HUES64 (cell line): ENCODE measurements around the gene INO80E.

Source experiments
- H3K27ac ChIP-seq: 2 replicates; pipeline ENCODE4 v1.7.0; 2013; ENCODE audit warnings: low read depth, low read length, inconsistent platforms
- H3K27me3 ChIP-seq: 2 replicates; pipeline ENCODE4 v1.6.1; 2013; ENCODE audit warnings: mild to moderate bottlenecking, low read length; ENCODE audit not compliant: insufficient read depth
- H3K36me3 ChIP-seq: 2 replicates; pipeline ENCODE4 v1.6.1; 2013; ENCODE audit warnings: mild to moderate bottlenecking, low read length; ENCODE audit not compliant: insufficient read depth
- H3K4me1 ChIP-seq: 2 replicates; pipeline ENCODE4 v1.6.1; 2013; ENCODE audit warnings: mild to moderate bottlenecking, low read length, moderate library complexity; ENCODE audit not compliant: insufficient read depth
- H3K4me3 ChIP-seq: 2 replicates; pipeline ENCODE4 v1.5.1; 2013; ENCODE audit warnings: mild to moderate bottlenecking, low read length, moderate library complexity
- H3K9ac ChIP-seq: 2 replicates; pipeline ENCODE4 v1.6.1; 2013; ENCODE audit warnings: mild to moderate bottlenecking, low read depth, low read length
- H3K9me3 ChIP-seq: 2 replicates; pipeline ENCODE4 v1.6.1; 2013; ENCODE audit warnings: low read depth, low read length; ENCODE audit not compliant: insufficient read depth
- WGBS: fragments of 150-250, 120-280 bp; methylation state at CpG from one replicate; pipeline ENCODE4 v1.1.7; 2013; ENCODE audit warnings: missing lambda C conversion rate; 5-methylcytosine and 5-hydroxymethylcytosine counted together

INO80E gene

DNA sequence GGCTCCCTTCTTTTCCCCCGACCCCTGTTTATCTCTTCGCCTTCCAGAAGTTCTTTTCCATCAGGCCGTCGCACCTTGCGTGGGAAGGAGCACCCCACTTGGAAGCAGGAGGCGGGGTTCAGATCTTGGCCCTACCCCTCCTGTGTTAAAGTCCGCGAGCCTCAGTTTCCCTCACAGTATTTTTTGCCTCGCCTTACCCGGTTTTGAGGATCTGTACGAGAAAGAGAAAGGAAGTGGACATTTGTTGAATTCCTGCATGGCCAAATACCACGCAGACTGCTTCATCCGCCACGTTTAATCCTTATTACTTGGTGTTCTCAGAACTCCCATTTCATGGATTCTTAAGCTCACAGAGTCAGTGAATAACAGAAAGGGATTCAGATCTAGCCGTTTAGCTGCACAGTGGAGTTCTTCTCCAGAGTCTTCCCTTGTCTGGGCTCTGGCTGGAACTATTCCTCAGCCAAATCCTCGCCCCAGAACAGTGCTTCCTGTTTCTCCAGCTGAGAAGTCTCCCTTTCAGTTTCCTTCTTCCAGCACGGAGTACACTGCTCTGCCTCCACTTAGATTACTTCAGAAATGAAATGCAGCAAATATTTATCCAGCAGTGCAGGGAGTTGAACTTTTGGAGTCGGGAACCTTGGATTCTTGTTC is 33.6 kb upstream of the INO80E start:
- no peak overlapping the region for H3K27ac ChIP-seq
- no peaks in the 10 kb centered on the region for H3K9me3 ChIP-seq
- H3K9ac ChIP-seq = peak overlapping the region; percentile 48
- H3K4me1 ChIP-seq = peaks cover 10% of the 10 kb centered on the region; the same call in 1 of the 2 replicates
- no peaks in the 10 kb centered on the region; the same call in 1 of the 2 replicates for H3K27me3 ChIP-seq
- peaks cover 15% of the 10 kb centered on the region for H3K36me3 ChIP-seq
- 24% methylated on average over 18 of the region's 18 CpGs for WGBS
- peak overlapping the region; percentile 74 for H3K4me3 ChIP-seq

DNA sequence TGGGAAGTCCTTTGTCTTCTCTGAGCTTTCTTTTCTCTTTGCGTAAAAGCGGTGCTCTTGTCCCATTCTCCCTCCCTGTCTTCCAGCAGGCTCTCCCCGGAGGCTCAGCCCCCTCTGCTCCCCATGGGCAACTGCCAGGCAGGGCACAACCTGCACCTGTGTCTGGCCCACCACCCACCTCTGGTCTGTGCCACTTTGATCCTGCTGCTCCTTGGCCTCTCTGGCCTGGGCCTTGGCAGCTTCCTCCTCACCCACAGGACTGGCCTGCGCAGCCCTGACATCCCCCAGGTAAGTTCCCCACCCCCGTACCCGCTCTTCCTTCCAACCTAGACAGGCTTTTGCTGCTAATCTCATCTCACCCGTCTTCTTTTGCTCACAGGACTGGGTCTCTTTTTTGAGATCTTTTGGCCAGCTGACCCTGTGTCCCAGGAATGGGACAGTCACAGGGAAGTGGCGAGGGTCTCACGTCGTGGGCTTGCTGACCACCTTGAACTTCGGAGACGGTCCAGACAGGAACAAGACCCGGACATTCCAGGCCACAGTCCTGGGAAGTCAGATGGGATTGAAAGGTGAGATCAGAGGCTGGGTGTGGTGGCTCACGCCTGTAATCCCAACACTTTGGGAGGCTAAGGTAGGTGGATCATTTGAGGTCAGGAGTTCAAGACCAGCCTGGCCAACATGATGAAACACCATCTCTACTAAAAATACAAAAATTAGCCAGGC is 32.9 kb upstream of the INO80E start:
- Histone ChIP-seq H3K36me3 (peaks cover 19% of the 10 kb centered on the region), H3K27ac (no peak overlapping the region), H3K4me3 (peak overlapping the region; percentile 74; the same call in 1 of the 2 replicates), H3K27me3 (no peaks in the 10 kb centered on the region; the same call in 1 of the 2 replicates), H3K9me3 (no peaks in the 10 kb centered on the region), H3K9ac (0 out of 2 replicates have a peak overlapping the region, but pooled peaks have one; percentile 48), H3K4me1 (peaks cover 10% of the 10 kb centered on the region; the same call in 1 of the 2 replicates)
- 90% methylated on average over 14 of the region's 14 CpGs for whole genome bisulfite sequencing

DNA sequence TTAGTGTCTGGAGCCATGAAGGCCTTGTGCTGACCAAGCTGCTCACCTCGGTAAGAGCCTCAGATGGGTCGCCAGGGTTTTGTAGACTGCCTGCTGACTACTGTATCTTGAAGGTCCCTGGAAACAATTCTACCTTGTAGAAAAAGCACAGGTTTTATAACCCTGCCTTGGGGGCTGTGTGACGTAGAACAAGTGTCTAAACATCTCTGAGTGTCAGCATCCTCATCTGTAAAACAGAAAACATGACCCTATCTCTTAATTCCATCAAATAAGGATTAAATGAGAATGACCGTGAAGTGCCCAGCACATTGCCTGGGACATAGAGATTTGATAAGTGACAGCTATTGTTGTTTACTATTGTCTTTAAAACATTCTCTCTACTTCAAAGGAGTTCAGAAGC is 27.8 kb upstream of the INO80E start:
- WGBS = 97% methylated on average over 3 of the region's 4 CpGs
- no peak overlapping the region for H3K4me3 ChIP-seq
- no peak overlapping the region for H3K27ac ChIP-seq

DNA sequence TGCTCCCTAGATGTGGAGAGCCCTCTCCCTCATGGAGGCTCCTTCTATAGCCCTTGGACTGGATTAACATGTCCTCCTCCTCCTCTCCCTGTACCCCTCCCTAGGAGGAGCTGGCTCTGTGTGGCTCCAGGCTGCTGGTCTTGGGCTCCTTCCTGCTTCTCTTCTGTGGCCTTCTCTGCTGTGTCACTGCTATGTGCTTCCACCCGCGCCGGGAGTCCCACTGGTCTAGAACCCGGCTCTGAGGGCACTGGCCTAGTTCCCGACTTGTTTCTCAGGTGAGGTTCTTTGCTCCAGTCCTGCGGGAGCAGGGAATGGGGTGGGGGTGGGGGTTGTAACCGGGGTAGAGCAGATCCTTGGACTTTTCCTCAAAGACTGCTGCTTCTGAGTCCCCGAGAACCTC is 24.7 kb upstream of the INO80E start:
- H3K27me3 ChIP-seq = peaks cover 11% of the 10 kb centered on the region
- H3K36me3 ChIP-seq = peaks cover 39% of the 10 kb centered on the region
- WGBS = 88% methylated on average over 8 of the region's 8 CpGs
- peaks cover 9% of the 10 kb centered on the region for H3K9me3 ChIP-seq
- H3K4me1 ChIP-seq = peaks cover 16% of the 10 kb centered on the region
- H3K4me3 ChIP-seq = no peak overlapping the region
- no peak overlapping the region for H3K9ac ChIP-seq
- no peak overlapping the region for H3K27ac ChIP-seq

More for the DNA sequence above, 27.8 kb upstream of the INO80E start:
- Histone ChIP-seq H3K9me3 (peaks cover 9% of the 10 kb centered on the region), H3K9ac (no peak overlapping the region), H3K36me3 (peaks cover 50% of the 10 kb centered on the region), H3K4me1 (no peaks in the 10 kb centered on the region), H3K27me3 (peaks cover 11% of the 10 kb centered on the region)

DNA sequence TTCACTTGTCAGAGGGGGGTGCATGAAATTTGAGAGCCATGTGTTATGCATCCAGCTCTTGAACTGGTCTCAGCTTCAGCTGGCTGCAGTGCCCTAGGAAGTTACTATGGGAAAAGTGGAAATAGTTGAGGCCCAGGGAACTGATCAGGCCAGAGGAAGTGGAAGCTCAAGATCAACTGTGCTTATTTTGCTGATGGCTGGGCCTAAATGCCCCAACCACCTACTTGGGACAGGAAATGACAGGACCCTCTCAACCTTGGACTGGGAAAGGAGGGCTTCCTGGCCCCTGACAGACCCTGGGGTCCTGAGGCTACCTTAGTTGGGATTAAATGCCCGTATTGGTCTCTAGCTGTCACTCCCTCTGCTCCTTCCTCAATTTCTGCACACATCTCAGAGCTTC is 23.5 kb upstream of the INO80E start:
- H3K9me3 ChIP-seq = peaks cover 9% of the 10 kb centered on the region
- 91% methylated on average over 1 of the region's 1 CpG for WGBS
- no peak overlapping the region for H3K27ac ChIP-seq
- peaks cover 11% of the 10 kb centered on the region for H3K27me3 ChIP-seq
- H3K36me3 ChIP-seq = peaks cover 35% of the 10 kb centered on the region
- no peak overlapping the region for H3K4me3 ChIP-seq
- H3K4me1 ChIP-seq = peaks cover 26% of the 10 kb centered on the region
- no peak overlapping the region for H3K9ac ChIP-seq

DNA sequence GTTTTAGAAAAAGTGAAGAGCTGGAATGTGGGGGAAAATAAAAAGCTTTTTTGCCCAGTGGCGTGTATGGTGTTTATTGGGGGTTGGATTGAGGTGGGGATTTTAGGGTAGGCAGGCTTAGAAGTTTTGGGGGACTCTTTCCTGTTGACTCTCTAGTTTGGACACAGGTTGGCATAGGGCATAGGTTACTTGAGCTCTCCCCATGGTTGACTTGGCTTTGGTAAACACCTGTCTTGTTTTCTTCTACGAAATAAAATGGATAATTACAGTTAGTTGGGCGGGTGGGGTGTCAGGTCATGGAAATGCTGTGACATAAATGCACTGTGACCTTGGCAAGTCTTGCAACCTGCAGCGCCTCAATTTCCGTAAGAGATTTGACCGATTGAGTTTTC is 23.1 kb upstream of the INO80E start:
- H3K36me3 ChIP-seq = peaks cover 38% of the 10 kb centered on the region
- H3K27ac ChIP-seq = no peak overlapping the region
- peaks cover 26% of the 10 kb centered on the region for H3K4me1 ChIP-seq
- H3K9ac ChIP-seq = no peak overlapping the region
- H3K4me3 ChIP-seq = no peak overlapping the region
- H3K27me3 ChIP-seq = peaks cover 11% of the 10 kb centered on the region
- peaks cover 9% of the 10 kb centered on the region for H3K9me3 ChIP-seq
- 78% methylated on average over 6 of the region's 6 CpGs for WGBS

DNA sequence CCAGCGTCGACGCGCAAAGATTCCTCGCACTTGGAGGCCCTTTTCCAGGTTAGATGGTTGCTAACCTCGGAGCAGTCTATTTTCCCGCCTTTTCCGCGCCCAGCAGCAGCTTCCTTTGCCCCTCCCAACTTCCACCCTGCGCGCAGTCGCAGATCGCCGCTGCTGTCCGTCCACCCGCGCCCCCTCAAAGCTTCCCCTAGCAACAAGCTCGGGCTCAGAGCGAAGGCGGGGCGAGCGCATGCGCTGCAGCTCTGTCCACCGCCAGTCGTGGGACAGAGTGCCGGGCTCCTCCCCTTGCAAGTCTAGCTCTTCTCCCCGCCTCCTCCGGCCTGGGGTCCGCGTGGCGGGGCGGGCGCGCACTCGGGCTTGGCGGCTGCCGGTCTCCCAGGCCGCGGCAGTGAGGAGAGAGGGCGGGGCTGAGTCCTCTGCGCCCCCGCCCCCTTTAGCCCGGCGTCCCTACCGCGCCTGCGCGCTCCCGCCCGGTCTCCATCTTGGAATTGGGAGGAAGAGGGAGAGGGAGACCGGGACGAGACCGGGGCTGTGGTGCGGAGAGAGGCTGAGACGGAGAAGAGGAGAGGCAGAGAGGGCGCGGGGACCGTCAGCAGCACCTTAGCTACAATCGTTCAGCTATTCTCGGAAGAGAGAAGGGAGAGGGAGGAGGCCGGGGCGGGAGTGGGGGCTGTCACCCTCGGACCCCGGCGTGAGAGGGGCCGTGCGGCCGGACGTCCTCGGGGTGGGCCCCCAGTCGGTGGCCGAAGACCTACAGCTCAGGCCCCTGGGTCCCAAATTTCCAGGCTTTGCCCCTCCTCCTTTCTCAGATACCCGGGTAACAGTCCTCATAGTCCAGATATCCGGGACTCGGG is 22.4 kb upstream of the INO80E start, which contains the start of gene TAOK2:
TAOK2 (plus strand) TSS at position 485 of the 863 bp plus-strand sequence. CDS start 3,905 bp downstream, outside the sequence.
- peaks cover 38% of the 10 kb centered on the region for H3K36me3 ChIP-seq
- H3K27ac ChIP-seq = peak within 1 kb of the TSS; percentile 66
- peaks cover 11% of the 10 kb centered on the region for H3K27me3 ChIP-seq
- peak within 1 kb of the TSS; percentile 78 for H3K4me3 ChIP-seq
- H3K4me1 ChIP-seq = peaks cover 26% of the 10 kb centered on the region
- peak within 1 kb of the TSS; percentile 60 for H3K9ac ChIP-seq
- H3K9me3 ChIP-seq = peaks cover 9% of the 10 kb centered on the region
- 2% methylated on average over 75 of the region's 75 CpGs for WGBS

DNA sequence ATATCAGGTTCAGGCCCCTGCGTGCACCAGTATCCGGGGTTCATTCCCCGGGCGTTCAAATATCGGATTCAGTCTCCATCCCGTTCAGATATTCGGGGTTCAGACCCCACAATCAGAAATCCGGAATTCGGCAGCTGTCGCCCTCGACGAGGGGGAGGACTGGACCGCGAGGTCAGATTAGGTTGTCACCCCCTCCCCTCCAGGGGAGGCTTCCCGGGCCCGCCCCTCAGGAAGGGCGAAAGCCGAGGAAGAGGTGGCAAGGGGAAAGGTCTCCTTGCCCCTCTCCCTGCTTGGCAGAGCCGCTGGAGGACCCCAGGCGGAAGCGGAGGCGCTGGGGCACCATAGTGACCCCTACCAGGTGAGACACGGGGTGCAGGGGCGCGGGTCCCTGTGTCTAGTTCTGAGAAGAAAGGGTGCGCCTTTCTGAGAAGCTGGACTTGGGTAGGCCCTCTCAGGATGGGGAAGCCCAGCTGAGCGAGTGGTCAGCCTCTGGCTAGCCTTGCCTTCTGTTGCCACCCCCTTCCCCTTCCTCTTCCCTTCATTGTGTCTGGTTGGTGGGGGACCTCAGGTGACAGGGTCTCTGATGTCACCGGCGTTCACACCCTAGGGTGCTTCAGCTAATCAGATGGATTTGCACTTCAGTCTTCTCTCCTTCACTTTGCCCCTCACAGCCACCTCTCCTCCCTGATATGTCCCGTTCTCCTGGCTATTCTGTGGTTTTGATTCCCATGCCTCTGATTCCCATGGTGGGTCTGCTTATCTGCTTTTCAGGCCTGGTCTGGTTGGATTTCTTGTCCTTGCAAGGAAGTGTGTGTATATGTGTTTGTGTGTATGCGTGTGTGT is 21.5 kb upstream of the INO80E start:
- peak overlapping the region; percentile 66 for H3K27ac ChIP-seq
- H3K4me1 ChIP-seq = peaks cover 26% of the 10 kb centered on the region

DNA sequence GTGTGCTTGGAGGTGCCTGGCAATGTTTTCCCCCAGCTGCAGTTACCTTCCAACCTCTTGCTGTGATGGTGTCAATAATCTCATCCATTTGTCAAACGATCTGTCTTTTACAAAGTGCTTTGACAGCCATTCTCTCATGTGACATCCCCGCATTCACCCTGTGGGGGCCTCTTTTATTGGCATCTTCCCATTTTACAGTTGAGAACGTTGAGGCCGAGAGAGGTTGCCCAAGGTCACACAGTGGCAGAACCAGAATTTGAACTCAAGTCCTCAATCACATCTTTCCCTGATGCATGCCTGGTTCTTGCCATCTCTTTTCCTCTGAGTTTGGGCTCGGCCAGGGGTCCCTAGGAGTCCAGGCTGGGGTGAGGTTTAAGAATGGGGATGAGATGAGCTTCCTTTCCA is 20.9 kb upstream of the INO80E start:
- Histone ChIP-seq H3K27me3 (peaks cover 11% of the 10 kb centered on the region), H3K4me3 (peak overlapping the region; percentile 78), H3K9ac (no peak overlapping the region), H3K4me1 (peaks cover 26% of the 10 kb centered on the region), H3K27ac (no peak overlapping the region), H3K9me3 (peaks cover 9% of the 10 kb centered on the region), H3K36me3 (peaks cover 45% of the 10 kb centered on the region)
- 83% methylated on average over 5 of the region's 5 CpGs for WGBS

More for the DNA sequence above, 21.5 kb upstream of the INO80E start:
- peaks cover 11% of the 10 kb centered on the region for H3K27me3 ChIP-seq
- 8% methylated on average over 29 of the region's 31 CpGs for WGBS
- peaks cover 43% of the 10 kb centered on the region for H3K36me3 ChIP-seq
- peak overlapping the region; percentile 78 for H3K4me3 ChIP-seq
- peak overlapping the region; percentile 60 for H3K9ac ChIP-seq
- peaks cover 9% of the 10 kb centered on the region for H3K9me3 ChIP-seq

DNA sequence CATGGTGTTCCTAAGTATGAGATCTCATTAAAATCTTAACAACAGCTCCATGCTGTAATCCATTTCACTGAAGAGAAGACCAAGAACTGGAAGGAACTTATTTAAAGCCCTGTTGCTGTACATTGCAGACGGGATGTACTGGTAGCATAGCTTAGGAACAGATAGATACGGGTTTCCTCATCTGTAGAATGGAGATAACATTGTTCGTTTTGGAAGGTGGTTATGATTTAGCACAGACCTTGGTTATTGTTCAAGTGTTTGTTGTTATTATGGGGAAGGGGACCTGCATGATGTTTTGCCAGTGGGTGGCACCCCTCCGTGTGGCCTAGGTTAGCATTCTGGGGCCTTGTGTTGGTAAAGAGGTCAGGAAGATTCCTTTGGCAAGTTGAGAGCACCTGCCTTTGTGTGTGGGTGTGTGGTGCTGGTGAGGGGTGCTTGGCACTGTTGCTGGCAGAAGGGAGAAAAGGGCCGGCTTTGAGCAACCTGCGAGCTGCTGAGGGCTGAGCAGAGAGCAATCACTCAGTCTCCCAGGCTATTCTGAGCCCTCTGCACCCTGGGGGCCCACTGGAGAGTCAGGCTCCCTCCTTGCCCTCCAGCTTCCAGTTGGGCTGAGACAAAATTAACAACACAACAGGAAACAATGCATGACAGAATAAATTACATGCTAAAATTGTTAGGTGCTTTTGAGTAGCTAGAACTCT is 20.1 kb upstream of the INO80E start:
- H3K27ac ChIP-seq = no peak overlapping the region; the same call in 1 of the 2 replicates
- H3K4me1 ChIP-seq = peaks cover 26% of the 10 kb centered on the region
- H3K9ac ChIP-seq = 0 out of 2 replicates have a peak overlapping the region, but pooled peaks have one; percentile 24
- 51% methylated on average over 6 of the region's 6 CpGs for WGBS
- H3K9me3 ChIP-seq = peaks cover 9% of the 10 kb centered on the region
- peak overlapping the region; percentile 78 for H3K4me3 ChIP-seq
- H3K36me3 ChIP-seq = peaks cover 54% of the 10 kb centered on the region
- H3K27me3 ChIP-seq = peaks cover 11% of the 10 kb centered on the region
